ENCODE data around the gene CSRNP2.

DNA sequence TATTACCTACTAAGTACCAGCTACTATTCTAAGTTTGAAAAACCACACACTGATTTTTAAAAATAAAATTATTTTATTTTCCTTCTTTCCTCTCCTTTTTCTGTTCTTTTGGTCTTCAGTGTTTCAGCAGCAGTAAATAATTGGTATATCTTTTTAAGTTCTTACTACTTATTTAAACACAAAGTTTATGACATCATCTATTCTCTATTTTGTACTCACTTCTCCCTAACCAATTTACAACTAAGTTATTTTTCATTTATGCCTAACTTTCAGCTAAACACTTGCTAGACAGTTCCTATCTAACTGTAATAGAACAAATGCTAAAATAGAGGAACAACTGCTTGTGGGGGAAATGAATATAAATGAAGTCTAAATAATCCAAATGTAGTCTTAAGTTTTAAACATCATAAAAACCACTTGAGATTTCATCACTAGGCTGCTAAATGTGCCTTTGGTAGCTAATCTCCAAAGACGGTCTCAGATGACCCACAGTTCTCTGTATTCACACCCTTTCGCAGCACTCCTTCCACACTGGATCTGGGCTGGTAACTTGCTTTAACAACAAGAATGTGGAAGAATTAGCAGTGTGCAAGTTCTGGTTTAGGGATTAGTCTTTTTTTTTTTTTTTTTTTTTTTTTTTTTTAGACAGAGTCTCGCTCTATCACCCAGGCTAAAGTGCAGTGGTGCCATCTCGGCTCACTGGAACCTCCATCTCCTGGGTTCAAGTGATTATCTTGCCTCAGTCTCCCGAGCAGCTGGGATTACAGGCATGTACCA is 48.5 kb upstream of the CSRNP2 start:
- TF ChIP-seq, protein P1, sequence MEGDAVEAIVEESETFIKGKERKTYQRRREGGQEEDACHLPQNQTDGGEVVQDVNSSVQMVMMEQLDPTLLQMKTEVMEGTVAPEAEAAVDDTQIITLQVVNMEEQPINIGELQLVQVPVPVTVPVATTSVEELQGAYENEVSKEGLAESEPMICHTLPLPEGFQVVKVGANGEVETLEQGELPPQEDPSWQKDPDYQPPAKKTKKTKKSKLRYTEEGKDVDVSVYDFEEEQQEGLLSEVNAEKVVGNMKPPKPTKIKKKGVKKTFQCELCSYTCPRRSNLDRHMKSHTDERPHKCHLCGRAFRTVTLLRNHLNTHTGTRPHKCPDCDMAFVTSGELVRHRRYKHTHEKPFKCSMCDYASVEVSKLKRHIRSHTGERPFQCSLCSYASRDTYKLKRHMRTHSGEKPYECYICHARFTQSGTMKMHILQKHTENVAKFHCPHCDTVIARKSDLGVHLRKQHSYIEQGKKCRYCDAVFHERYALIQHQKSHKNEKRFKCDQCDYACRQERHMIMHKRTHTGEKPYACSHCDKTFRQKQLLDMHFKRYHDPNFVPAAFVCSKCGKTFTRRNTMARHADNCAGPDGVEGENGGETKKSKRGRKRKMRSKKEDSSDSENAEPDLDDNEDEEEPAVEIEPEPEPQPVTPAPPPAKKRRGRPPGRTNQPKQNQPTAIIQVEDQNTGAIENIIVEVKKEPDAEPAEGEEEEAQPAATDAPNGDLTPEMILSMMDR (IDR thresholded peaks at IDR 0.05; ENCODE audit: extremely low read depth in 1 of 2, insufficient read depth in 1 of 2, low read depth in 1 of 2, low read length in 2 of 2) = no peak
- TF ChIP-seq POLR2AphosphoS5 (IDR thresholded peaks at IDR 0.05; ENCODE audit: insufficient read depth, low read depth, low read length) = no peak
- no peak for TF ChIP-seq POLR2A (IDR thresholded peaks at IDR 0.05; ENCODE audit: low read depth, low read length)
- TF ChIP-seq GATA2 (IDR thresholded peaks at IDR 0.05; ENCODE audit: insufficient read depth, insufficient read length, low read depth, low read length) = no peak
- no peak for TF ChIP-seq EZH2 (IDR thresholded peaks at IDR 0.05; ENCODE audit: borderline replicate concordance, low read depth, low read length, severe bottlenecking)
